ENCODE results near the gene NELL1.
"Not testable (repeated sequence)": the region's sequence is repeated elsewhere in the genome, so short reads cannot be mapped to it uniquely, and the experiment has no call there.

The NELL1 gene

DNA sequence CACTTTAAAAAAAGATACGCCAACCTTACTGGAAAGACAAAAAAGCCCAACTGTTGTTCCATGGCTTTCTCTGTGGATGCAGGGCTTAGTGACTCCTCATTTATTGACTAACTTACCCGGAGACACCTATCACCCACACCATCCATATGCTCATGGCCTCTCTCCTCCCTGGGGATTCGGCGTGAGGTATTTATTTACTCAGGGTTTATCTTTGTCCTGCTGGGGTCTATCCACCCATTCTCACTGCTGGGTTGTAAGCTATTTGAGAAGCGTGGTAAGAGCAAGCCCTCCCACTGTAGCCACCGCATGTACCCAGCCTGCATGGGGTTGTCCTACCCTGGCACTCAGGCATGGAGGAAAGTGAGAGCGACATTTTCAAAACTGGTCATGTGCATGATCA is 93.6 kb downstream of the NELL1 start:
- DNase-seq (ENCODE audit: low read depth in 2 of 3, low spot score in 1 of 3) = no peak

DNA sequence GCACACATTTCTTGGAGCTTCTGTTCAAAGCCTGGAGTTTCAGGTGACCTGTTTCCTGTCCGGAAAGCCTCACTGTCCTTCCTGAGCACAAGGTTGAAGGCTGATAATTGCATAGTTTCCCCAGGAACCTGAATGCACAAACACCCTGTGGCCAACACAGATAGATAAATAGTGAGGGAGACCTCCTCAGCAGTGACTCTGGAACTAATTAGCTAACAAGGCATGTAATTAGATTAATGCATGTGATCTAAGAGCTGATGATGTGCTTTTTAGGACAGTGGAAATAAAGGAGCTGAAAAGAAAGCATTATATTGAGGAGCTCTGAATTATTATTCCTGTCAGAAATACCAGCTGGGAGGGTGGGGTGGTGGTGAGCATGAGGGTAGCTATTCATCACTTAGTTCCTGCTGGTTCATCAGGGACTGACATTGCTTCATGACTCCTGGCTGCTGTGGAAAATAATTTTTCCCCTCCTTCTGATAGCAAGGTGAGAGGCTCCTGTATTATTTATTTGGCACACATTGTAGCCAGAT is 101.1 kb downstream of the NELL1 start:
- DNase-seq (ENCODE audit: low read depth in 2 of 3, low spot score in 1 of 3) = no peak

DNA sequence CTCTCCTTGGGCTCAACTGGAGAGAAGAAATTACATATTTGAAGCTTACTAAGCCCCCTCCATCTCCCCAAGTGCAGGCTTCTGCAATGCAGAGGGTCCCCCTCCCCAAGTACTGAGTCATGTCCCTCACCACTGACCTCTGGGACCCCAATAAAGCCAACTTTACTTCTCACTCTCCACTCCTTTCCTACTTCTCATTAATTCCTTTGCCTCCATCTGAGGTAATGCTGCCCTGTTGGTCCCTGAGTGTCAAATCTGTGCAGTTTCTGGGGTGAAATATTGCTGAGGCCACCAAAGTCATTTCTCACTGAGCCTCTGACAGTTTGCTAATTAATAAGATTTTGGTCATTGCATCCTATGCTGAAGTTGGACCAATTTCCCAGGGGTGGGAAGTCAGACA is 101.6 kb downstream of the NELL1 start:
- no peak for DNase-seq (ENCODE audit: low read depth in 2 of 3, low spot score in 1 of 3)

DNA sequence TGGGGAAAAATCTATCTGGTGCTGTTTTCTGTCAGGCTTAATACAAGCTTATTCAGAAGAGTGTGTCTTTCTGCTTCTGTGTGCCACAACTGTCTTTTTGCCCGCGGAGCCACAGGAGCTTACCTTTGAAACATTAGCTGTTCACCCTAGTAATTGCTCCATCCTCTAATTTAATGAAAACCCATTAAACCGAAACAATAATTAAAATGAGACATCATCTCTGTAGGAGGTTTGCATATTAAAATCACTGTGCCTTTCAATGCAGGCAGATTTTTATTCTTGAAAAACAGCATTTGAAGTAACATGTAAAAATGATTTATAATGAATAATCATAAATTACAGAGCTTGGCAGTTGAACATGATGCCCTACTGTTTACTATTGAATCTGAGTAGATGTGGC is 102.3 kb downstream of the NELL1 start:
- DNase-seq (ENCODE audit: low read depth in 2 of 3, low spot score in 1 of 3) = no peak

DNA sequence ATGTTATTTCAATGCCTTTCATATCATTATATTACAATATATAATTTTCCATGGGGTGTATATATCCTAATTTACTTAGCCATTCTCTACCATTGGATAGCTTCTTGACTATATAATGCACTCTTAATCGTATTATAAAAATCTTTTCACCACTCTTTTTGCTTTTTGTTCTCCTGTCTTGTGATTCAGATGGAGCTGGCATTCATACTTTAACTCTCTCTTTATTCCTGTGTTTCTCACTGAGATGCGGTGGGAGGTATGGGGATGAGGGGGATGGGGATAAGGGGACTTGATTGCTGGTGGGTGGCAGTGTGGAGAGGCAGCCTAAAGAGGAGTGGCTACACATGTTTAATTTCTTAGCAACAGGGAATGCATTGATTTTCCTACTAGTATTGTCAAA is 105.9 kb downstream of the NELL1 start:
- no peak for DNase-seq (ENCODE audit: low read depth in 2 of 3, low spot score in 1 of 3)

DNA sequence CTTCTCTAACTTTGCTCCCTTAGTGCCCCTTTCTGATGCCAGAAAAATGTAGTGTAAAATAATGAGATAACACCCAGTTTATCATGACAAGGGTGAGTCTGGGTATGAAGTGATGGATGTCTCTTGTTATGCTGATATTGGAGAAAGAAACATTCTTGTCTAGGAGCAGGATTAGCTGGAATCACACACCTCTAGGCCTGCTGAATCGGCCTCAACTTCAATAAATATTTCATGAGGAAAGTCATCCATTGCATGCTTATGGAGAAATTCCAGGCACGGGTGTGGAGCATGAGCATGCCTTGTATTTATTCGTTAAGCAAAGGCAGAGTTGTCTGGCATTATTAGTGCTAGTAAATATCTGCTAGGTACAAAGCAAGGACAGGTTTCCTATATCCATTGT is 113.4 kb downstream of the NELL1 start:
- DNase-seq (ENCODE audit: low read depth in 2 of 3, low spot score in 1 of 3) = no peak

DNA sequence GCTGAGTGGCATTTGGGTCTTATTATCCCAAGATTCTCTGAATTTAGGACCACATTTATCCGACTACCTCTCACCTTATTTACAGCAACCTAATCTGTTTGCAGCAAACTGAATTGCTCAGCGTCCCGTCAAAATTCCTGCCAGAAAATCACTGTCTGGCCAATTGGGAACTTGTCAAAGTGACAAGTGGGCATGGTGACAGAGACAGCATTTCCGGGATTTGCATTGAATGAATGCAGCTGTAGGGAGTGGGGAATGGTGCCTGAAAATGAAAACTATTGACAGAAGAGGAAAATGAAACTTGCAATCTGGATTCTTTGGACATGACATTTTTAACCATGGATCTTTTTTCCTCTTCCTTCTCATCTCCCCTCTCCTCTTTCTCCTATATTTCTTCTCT is 113.8 kb downstream of the NELL1 start:
- DNase-seq (ENCODE audit: low read depth in 2 of 3, low spot score in 1 of 3) = no peak

DNA sequence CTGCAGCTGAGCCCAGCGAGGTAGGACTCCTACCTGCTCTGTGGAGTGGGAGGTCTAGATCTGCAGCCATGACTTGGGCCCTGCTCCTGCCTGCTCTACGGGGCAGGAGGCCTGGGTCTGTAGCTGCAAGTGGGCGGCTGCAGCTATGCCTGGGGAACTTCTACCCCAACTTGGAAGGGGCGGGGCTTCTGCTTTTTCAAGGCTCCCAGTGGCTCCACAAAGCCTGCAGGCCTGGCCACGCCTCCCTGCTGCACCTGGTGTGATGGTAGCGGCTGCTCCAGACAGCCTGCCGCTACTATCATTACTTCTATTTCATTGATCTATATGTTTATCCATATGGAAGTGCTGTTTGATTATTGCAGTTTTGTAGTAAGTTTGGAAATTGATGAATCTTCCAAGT is 121.2 kb downstream of the NELL1 start:
- no peak for DNase-seq (ENCODE audit: low read depth in 2 of 3, low spot score in 1 of 3)

DNA sequence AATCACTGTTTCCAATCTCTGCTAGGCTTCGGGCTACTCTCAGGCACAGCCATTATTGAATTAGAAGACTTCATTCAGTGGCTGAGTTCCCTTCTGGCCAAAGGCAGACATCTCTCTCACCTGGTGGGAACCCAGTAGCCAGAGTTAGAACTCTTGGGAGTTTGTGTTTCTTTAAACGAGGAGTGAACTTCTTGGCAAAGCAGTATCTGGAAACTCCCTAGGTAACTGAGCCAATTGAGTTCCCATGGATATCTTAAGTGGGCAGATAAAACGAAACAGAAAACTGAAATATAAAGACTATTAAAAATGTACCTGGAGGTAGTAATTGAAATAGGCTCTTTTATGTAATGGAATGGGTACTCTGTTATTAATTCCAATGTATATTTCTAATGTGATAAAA is 125.6 kb downstream of the NELL1 start:
- DNase-seq (ENCODE audit: low read depth in 2 of 3, low spot score in 1 of 3) = no peak

DNA sequence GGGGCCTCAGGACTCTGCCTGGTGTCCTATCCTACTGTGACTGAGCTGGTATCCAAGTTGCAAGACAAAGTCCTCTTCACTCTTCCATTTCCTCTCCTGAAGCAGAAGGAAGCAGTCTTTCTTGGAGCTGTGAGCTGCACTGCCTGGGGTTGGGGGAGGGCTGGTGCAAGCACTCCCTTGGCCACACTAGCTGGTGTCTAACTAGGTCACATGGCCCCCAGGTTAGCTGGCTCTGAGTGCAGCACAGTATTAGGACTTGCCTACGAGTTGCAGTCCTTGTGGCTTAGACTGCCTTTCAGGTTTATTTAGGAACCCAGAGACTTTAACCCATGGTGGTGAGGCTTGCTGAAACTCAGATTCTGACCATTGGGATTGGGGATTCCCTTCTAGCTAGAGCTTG is 138.9 kb downstream of the NELL1 start:
- no peak for DNase-seq (ENCODE audit: low read depth in 2 of 3, low spot score in 1 of 3)

DNA sequence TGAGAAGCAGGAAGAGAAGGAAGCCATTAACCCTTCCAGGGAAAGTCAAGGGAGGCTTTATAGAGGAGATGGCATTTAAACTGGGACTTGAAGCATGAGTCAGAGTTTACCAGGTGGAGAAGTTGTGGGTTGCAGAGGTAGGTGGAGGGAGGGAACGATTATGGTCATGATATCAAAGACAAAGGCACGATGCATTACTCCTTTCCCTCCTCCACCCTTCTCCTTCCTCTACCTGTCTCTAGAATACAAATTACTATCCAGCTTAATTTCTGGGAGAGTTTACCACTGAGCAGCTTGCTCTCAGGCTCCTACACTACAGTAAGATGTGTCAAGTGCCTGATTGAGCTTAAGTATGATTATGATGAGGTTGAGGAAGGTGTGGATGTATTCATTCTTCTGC is 151.7 kb downstream of the NELL1 start:
- DNase-seq (ENCODE audit: low read depth in 2 of 3, low spot score in 1 of 3) = no peak

DNA sequence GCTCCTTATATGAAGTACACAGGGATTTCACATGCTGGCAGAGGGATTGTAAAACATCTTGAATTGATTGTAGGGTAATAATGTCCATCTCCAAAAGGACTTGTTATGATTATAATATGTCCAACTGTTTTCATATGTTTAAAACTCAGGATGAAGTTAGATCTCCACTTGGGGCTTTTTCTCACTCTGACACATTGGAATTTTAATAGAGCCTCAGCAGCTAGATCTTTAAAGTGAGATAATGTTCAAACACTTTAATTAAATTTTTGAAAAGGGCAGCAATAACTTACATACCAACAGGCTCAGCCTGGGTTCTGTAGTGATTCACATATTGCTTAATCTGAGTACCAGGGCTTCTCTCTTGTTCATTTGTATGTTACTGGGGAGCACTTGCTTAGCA is 152.1 kb downstream of the NELL1 start:
- no peak for DNase-seq (ENCODE audit: low read depth in 2 of 3, low spot score in 1 of 3)

DNA sequence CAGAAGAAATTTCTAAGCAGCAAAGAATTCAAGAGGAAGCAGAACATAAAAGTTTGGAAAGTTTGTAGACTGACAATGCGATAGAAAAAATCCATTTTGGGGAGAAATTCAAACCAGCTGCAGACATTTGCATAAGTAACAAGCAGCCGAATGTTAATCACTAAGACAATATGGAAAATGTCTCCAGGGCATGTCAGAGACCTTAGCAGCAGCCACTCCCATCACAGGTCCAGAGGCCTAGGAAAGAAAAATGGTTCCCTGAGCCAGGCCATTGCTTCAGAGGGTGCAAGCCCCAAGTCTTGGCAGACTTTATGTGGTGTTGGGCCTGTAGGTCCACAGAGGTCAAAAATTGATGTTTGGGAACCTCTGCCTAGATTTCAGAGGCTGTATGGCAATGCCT is 155.4 kb downstream of the NELL1 start:
- DNase-seq (ENCODE audit: low read depth in 2 of 3, low spot score in 1 of 3) = no peak

DNA sequence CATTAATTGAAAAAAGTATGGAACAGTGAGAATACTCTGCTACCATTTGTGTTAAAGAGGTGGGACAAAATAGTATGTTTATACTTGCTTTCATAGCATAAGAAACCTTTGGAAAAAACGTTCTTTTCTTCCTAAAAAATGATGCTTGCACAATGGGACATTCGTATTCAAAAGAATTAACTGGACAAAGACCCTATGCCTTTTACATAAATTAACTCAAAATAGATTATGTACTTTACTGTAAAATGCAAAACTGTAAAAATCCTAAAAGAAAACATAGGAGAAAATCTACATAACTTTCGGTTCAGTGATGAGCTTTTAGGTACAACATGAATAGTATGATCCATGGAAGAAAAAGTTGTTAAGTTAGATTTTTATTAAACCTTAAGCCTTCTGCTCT is 166.2 kb downstream of the NELL1 start:
- DNase-seq (ENCODE audit: low read depth in 2 of 3, low spot score in 1 of 3) = no peak

DNA sequence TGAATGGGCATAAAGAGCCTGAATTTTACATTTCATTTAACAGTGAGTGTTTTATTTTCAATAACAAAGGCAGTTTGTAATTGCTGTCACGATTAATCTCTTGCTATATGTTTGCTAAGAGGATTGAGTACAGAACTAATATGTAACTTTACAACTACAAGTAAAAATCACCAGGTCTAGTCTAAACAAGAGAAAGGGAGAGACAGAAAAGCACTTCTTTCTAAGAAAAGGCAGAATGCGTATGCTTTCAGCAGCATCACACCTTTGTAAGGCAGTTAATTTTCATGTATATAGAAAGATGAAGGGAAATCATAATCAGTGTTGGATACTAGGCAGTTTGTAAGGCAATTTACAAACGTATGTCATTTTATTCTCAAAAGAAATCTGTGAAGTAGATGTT is 169.8 kb downstream of the NELL1 start:
- no peak for DNase-seq (ENCODE audit: low read depth in 2 of 3, low spot score in 1 of 3)

DNA sequence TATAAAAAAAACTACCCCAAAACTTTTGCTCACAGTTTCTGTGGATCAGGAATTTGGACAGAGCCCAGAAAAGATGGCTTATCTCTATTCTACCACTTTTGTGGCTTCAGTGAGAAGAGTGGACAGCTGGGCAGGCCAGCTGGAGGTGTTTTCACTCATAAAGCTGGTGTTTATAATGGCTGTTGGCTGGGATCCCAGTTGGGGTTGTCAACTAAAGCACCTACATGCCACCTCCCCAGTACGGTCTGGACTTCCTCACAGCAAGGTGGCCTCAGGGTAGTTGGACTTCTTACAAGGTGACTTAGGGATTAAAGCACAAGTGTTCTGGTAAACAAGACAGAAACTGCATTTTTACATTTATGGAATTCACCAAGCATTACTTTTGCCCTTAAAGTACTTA is 171.0 kb downstream of the NELL1 start:
- no peak for DNase-seq (ENCODE audit: low read depth in 2 of 3, low spot score in 1 of 3)

DNA sequence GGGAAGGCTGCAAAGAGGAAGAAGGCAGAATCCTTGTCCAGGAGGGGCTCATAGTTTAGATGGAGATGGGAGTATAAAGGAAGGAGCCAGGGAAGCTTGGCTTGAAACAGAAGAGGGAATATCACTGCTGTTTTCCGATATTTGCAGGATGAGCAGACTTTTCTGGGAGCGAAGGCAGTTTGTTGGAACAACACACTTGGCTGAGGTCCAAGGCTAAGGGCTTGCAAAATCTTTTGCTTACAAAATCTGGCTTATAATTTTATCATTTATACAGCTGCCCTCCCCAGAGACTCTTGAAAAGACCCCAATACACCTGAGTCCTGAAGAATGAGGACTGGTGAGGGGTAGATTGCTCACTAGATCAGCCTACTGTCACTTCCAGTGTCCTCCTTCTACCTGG is 174.8 kb downstream of the NELL1 start:
- DNase-seq (ENCODE audit: low read depth in 2 of 3, low spot score in 1 of 3) = no peak

DNA sequence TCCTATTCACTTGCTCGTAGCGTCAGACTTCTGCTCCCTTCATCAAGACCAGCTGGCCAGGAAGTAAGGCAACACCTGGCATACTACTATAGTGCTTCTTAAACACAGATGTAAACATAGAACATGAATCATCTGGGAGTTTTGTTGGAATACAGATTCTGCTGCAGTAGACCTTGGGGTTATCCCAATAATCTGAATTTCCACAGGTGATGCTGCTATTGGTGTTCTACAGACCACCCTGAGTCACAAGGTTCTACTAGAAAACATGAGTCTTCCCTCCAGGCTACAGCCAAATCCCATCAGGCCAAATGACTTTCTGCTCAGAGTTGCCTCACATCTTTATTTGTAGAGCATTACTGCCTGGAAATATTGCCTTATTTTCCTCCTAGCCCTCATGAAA is 175.2 kb downstream of the NELL1 start:
- no peak for DNase-seq (ENCODE audit: low read depth in 2 of 3, low spot score in 1 of 3)

DNA sequence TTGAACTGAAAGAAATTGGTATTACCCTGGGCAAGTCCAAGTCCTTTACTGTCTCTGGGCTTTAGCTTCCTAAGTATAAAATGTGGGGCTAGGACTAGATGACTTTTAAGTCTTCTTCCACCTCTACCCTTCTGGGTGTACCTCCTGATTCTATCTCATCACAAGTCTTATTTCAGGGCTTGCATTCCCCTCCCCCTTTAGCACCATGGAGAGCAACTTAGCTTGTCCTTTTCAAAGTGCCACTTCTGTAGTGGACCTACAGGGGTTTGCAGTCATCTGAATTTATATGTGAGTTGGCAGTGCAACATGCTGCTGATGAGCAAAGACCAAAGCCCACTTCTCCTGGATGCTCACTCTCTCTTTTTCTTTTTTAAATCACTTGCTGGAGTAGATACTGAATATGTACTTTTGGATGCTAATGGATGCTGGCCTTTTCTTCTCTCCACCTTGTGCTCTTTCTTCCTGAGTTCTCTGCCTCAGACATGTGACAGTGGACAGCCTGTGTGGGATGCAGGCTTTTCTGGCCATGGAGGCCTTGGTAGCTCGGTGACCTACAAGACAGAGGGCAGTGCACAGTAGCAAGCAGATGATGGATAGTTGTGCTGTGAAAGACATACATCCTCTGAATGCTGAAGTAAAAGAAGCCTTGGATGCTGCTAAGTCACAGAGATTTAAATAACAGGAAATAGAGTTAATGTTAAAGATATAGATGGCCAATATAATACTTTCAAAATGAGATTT is 185.0 kb downstream of the NELL1 start:
- DNase-seq (ENCODE audit: low read depth in 2 of 3, low spot score in 1 of 3) = no peak

DNA sequence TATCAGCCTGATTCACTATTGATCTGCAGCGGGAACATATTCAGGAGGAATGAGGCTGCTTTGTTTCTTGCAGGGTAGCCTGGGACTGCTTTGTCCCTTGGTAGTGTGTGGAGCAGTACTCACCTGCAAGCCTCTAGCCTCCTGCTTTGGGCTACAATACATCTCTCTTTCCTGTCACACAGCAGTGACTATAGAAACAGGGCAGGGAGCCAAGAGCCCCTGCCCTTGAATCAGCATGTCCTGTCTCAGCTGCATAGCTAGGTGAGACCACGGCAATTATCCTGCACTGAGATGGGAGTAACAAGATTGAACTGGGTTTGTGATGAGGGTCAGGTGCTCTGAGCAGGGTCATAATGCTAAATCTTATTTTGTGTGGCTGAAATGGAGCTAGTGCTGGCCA is 191.9 kb downstream of the NELL1 start:
- DNase-seq (ENCODE audit: low read depth in 2 of 3, low spot score in 1 of 3) = no peak

DNA sequence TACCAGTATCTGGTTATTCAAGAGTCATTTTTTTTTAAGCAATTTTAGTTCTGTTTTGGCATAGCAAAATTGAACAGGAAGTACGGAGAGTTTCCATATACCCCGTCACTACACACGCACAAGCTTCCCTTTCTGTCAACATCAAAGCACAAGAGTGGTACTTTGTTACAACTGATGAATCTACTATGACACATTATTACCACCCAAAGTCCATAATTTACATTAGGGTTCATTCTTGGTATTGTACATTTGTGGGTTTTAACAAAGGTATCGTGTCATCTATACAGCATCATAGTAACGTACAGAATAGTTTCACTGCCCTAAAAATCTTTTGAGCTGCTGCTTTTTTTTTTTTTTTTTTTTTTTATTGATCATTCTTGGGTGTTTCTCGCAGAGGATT is 192.9 kb downstream of the NELL1 start:
- DNase-seq (ENCODE audit: low read depth in 2 of 3, low spot score in 1 of 3) = not testable (repeated sequence)

DNA sequence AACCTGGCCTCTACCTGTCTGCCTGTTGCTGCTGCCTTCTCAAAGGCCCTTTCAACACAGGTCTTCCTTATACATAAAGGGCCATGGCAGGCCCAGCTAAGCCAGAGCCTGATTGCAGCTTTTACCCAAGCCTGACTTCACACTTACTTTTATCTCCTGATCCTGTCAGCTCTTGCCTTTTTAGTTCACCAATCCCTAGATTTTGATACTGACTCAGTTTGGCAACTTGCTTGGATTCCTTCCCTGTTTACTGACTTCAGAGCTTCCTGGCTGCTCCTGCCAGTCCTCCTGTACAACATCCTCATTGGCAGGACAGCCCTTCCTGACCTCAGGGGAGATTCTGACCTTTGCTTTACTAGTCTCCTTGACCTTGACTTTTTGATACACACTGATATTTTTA is 195.2 kb downstream of the NELL1 start:
- no peak for DNase-seq (ENCODE audit: low read depth in 2 of 3, low spot score in 1 of 3)

DNA sequence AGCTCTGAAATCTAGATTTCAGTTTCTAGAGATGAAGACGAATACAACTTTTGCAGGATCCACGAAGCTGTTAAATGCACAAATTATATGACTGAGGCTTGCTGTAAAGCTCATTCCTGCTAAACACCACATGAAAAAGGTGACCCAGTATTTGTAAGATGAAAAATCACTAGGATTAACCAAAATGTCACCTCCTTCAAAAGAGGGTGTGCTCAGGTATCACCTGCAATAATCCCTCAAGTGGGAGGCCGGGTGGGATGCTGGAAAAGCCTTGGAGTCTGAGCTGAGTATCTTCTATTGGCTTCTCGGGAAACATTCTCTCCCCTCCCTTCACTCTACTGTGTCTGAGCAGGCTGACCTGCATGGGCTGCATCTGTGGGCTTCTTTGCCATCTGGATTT is 195.8 kb downstream of the NELL1 start:
- no peak for DNase-seq (ENCODE audit: low read depth in 2 of 3, low spot score in 1 of 3)
